H1 (cell line): Measurements from ENCODE around the gene KRTAP12-2. TPM values are rescaled to one million over a fixed set of nuclear protein-coding genes. Genes with fewer than 3 reads are reported as not detected.

Experiments
- CTCF ChIA-PET: fragments of 300-600 bp; sonication (Branson Sonifier 250); formaldehyde crosslinking; loops from one replicate; lab custom pipeline; 2021; ENCODE audit not compliant: partially characterized antibody; lab: Charles Lee
- POLR2A ChIA-PET: fragments of 300-600 bp; sonication (Branson Sonifier 250); formaldehyde crosslinking; loops from one replicate; lab custom pipeline; 2021; ENCODE audit warnings: inconsistent platforms; ENCODE audit not compliant: partially characterized antibody; lab: Charles Lee
- DNase-seq, 2 experiments: peaks; one replicate each; pipeline versions ENCODE4 v3.0.0 to v3.0.0-alpha.2; 2010 to 2022; ENCODE audit warnings: low spot score in 2 of 2, low read depth in 1 of 2, mixed read lengths in 1 of 2
- FAIRE-seq: peaks from 2 replicates; lab custom pipeline; 2011; peaks lifted over from hg19 to GRCh38; lab: Jason Lieb, UNC
- H2AFZ ChIP-seq: 2 replicates; pipeline ENCODE4 v1.8.1; 2012; ENCODE audit warnings: low read length, inconsistent platforms
- H2AK5ac ChIP-seq: 2 replicates; pipeline ENCODE4 v1.6.1; 2013; ENCODE audit warnings: low read depth, low read length
- H2BK120ac ChIP-seq: replicated peaks from 2 replicates; pipeline ENCODE3; 2013; ENCODE audit warnings: low read depth, low read length, inconsistent platforms
- H2BK12ac ChIP-seq: 2 replicates; pipeline ENCODE4 v1.6.1; 2013; ENCODE audit warnings: low read depth, low read length
- H2BK15ac ChIP-seq: 2 replicates; pipeline ENCODE4 v1.6.1; 2013; ENCODE audit warnings: low read length
- H2BK20ac ChIP-seq: 2 replicates; pipeline ENCODE4 v1.6.1; 2013; ENCODE audit warnings: low read length
- H2BK5ac ChIP-seq: 2 replicates; pipeline ENCODE4 v1.6.1; 2013; ENCODE audit warnings: low read depth, low read length
- H3K14ac ChIP-seq: 2 replicates; pipeline ENCODE4 v1.6.1; 2013; ENCODE audit warnings: inconsistent platforms; ENCODE audit not compliant: insufficient read length
- H3K18ac ChIP-seq: 2 replicates; pipeline ENCODE4 v1.6.1; 2013; ENCODE audit warnings: low read length; ENCODE audit errors: extremely low read depth
- H3K23ac ChIP-seq: 2 replicates; pipeline ENCODE4 v1.6.1; 2013; ENCODE audit warnings: inconsistent platforms; ENCODE audit not compliant: insufficient read length
- H3K23me2 ChIP-seq: 2 replicates; pipeline ENCODE4 v1.6.1; 2013; ENCODE audit warnings: low read depth, low read length
- H3K27ac ChIP-seq: 2 replicates; pipeline ENCODE4 v1.6.1; 2011; ENCODE audit warnings: low read depth, low read length, inconsistent platforms
- H3K27me3 ChIP-seq, 4 experiments: replicated peaks in 1 of 4; 1 replicate in 1 of 4; 2 replicates in 3 of 4; pipeline versions ENCODE4 v1.6.1 to v1.8.1; 2011 to 2013; ENCODE audit warnings: low read length in 3 of 4, mild to moderate bottlenecking in 3 of 4, inconsistent platforms in 2 of 4, mixed read lengths in 2 of 4, moderate library complexity in 1 of 4; ENCODE audit not compliant: control insufficient read depth in 3 of 4, insufficient read depth in 3 of 4; ENCODE audit errors: extremely low read depth in 1 of 4
- H3K36me3 ChIP-seq, 4 experiments: 2 replicates each; pipeline versions ENCODE4 v1.6.1 to v1.8.1; 2011 to 2013; ENCODE audit warnings: mild to moderate bottlenecking in 4 of 4, low read length in 3 of 4, moderate library complexity in 2 of 4, control low read depth in 1 of 4, inconsistent platforms in 1 of 4; ENCODE audit not compliant: insufficient read depth in 4 of 4, control insufficient read depth in 2 of 4
- H3K4ac ChIP-seq: replicated peaks from 2 replicates; pipeline ENCODE3; 2013; ENCODE audit warnings: low read length, low read depth, mixed read lengths, inconsistent platforms; ENCODE audit not compliant: insufficient read length
- H3K4me1 ChIP-seq, 4 experiments: replicated peaks in 1 of 4; 1 replicate in 1 of 4; 2 replicates in 3 of 4; pipeline versions ENCODE4 v1.6.1 to v1.8.1; 2011 to 2013; ENCODE audit warnings: low read length in 3 of 4, inconsistent platforms in 2 of 4, mixed read lengths in 1 of 4; ENCODE audit not compliant: insufficient read depth in 4 of 4, control insufficient read depth in 3 of 4
- H3K4me2 ChIP-seq, 2 experiments: 2 replicates each; pipeline versions ENCODE4 v1.6.1 to v1.8.1; 2011 to 2013; ENCODE audit warnings: low read depth in 2 of 2, low read length in 2 of 2, control low read depth in 1 of 2, inconsistent platforms in 1 of 2, mild to moderate bottlenecking in 1 of 2; ENCODE audit not compliant: insufficient read depth in 1 of 2
- H3K4me3 ChIP-seq, 4 experiments: fragments of 200-600, 300-600 bp in 1 of 4; sonication (generic), shearing (Covaris generic), sonication (Bioruptor Twin) in 1 of 4; 2 replicates each; pipeline versions ENCODE4 v1.5.1 to v1.8.1; 2011 to 2016; ENCODE audit warnings: low read length in 4 of 4, low read depth in 3 of 4, control low read depth in 2 of 4, inconsistent platforms in 2 of 4, mild to moderate bottlenecking in 2 of 4, mixed read lengths in 1 of 4, moderate library complexity in 1 of 4; ENCODE audit not compliant: insufficient read depth in 2 of 4; ENCODE audit errors: extremely low read depth in 1 of 4
- H3K56ac ChIP-seq: replicated peaks from 2 replicates; pipeline ENCODE3; 2013; ENCODE audit warnings: low read depth, mild to moderate bottlenecking, mixed read lengths, low read length, inconsistent platforms; ENCODE audit not compliant: insufficient read length
- H3K79me1 ChIP-seq: 2 replicates; pipeline ENCODE4 v1.6.1; 2013; ENCODE audit warnings: low read depth, low read length, control low read depth
- H3K79me2 ChIP-seq, 2 experiments: 2 replicates each; pipeline versions ENCODE4 v1.6.1 to v1.8.1; 2012 to 2013; ENCODE audit warnings: low read length in 2 of 2, mild to moderate bottlenecking in 2 of 2, inconsistent platforms in 1 of 2; ENCODE audit not compliant: insufficient read depth in 2 of 2, control insufficient read depth in 1 of 2
- H3K9ac ChIP-seq, 4 experiments: replicated peaks in 1 of 4; 1 replicate in 1 of 4; 2 replicates in 3 of 4; pipeline versions ENCODE4 v1.6.1 to v1.8.1; 2011 to 2013; ENCODE audit warnings: low read depth in 3 of 4, low read length in 3 of 4, control low read depth in 2 of 4, mild to moderate bottlenecking in 2 of 4, moderate library complexity in 2 of 4, inconsistent platforms in 1 of 4; ENCODE audit errors: extremely low read depth in 1 of 4
- H3K9me3 ChIP-seq, 2 experiments: 2 replicates each; pipeline versions ENCODE4 v1.6.1 to v1.8.1; 2012 to 2013; ENCODE audit warnings: mild to moderate bottlenecking in 2 of 2, moderate library complexity in 2 of 2, control low read depth in 1 of 2, inconsistent platforms in 1 of 2, low read depth in 1 of 2, low read length in 1 of 2, mixed read lengths in 1 of 2; ENCODE audit not compliant: insufficient read depth in 2 of 2
- H4K20me1 ChIP-seq, 2 experiments: replicated peaks in 1 of 2; 2 replicates each; pipeline versions ENCODE3 to v1.8.1; 2011 to 2013; ENCODE audit warnings: inconsistent platforms in 2 of 2, low read length in 2 of 2, mild to moderate bottlenecking in 1 of 2; ENCODE audit not compliant: insufficient read depth in 2 of 2, control insufficient read depth in 1 of 2
- H4K5ac ChIP-seq: 2 replicates; pipeline ENCODE4 v1.6.1; 2013; ENCODE audit warnings: low read length, low read depth, mixed read lengths, inconsistent platforms; ENCODE audit not compliant: insufficient read length
- H4K8ac ChIP-seq: 2 replicates; pipeline ENCODE4 v1.8.0; 2013; ENCODE audit warnings: mild to moderate bottlenecking, moderate library complexity, low read length, inconsistent platforms; ENCODE audit not compliant: insufficient read depth; ENCODE audit errors: extremely low read depth
- H4K91ac ChIP-seq: replicated peaks from 2 replicates; pipeline ENCODE3; 2013; ENCODE audit warnings: low read length, mixed read lengths, inconsistent platforms; ENCODE audit not compliant: insufficient read length
- BCL11A ChIP-seq, 2 experiments: IDR thresholded peaks; one replicate each; pipeline ENCODE4 v1.6.1; 2011; ENCODE audit warnings: low read depth in 2 of 2, low read length in 2 of 2, mild to moderate bottlenecking in 2 of 2
- HDAC2 ChIP-seq, 2 experiments: fragments of 300-600 bp in 1 of 2; sonication (generic) in 1 of 2; IDR thresholded peaks; 2 replicates each; pipeline ENCODE4 v1.6.1; 2011 to 2012; ENCODE audit warnings: low read depth in 2 of 2, low read length in 2 of 2, mild to moderate bottlenecking in 2 of 2, moderate library complexity in 2 of 2, borderline replicate concordance in 1 of 2, inconsistent platforms in 1 of 2
- JUND ChIP-seq: IDR thresholded peaks from 2 replicates; pipeline ENCODE4 v1.6.1; 2011; ENCODE audit warnings: mild to moderate bottlenecking, improper control_type of control experiment, low read length
- POU5F1 ChIP-seq: IDR thresholded peaks from 2 replicates; pipeline ENCODE4 v1.6.1; 2011; ENCODE audit warnings: low read depth, mild to moderate bottlenecking, low read length, moderate library complexity
- RBBP5 ChIP-seq: IDR thresholded peaks from 2 replicates; pipeline ENCODE4 v1.7.1; 2012; ENCODE audit warnings: low read depth, mild to moderate bottlenecking, inconsistent platforms, low read length, moderate library complexity, borderline replicate concordance
- SAP30 ChIP-seq: fragments of 300-600 bp; sonication (generic); IDR thresholded peaks from 2 replicates; pipeline ENCODE4 v1.7.1; 2012; ENCODE audit warnings: low read length, moderate library complexity, mild to moderate bottlenecking, inconsistent platforms; ENCODE audit not compliant: insufficient read depth, insufficient replicate concordance
- WGBS, 2 experiments: shearing (Covaris generic) in 1 of 2; methylation state at CpG; one replicate each; pipeline versions ENCODE4 v1.1.6 to v1.1.7; 2013 to 2015; ENCODE audit warnings: low lambda C conversion rate in 2 of 2, mixed read lengths in 2 of 2, inconsistent platforms in 1 of 2, low coverage in 1 of 2, missing lambda C conversion rate in 1 of 2; ENCODE audit not compliant: insufficient replicate concordance in 2 of 2, insufficient coverage in 1 of 2, insufficient read length in 1 of 2; ENCODE audit errors: extremely low coverage in 1 of 2, missing lambda C conversion rate in 1 of 2; 5-methylcytosine and 5-hydroxymethylcytosine counted together
- polyA plus RNA-seq, 7 experiments: library from polyadenylated mRNA; depleted of rRNA in 3 of 7; stranded (reverse) in 5 of 7; unstranded in 2 of 7; fragments of >200 nt in 5 of 7; fragments of 200-250 nt in 2 of 7; gene quantifications; 1 replicate in 5 of 7; 2 replicates in 1 of 7; 4 replicates in 1 of 7; pipeline versions ENCODE4 v1.2.1 to v1.2.3, GENCODE V29; 2011 to 2013; ENCODE audit warnings: missing spikeins in 2 of 7, mixed read lengths in 2 of 7
- total RNA-seq: library from RNA; stranded (reverse); fragmentation: NEBNext Ultra II Directional; extraction: Animal tissue kit (Norgen Biotek cat#: 25700); gene quantifications from 2 replicates; pipeline ENCODE4 v1.2.1, GENCODE V29; 2021

KRTAP12-2 gene
- total and polyA plus RNA-seq, 2 of the 8 experiments (the other 6 are each of a cell fraction or from before 2014, with no cell fraction given) = 0.50 TPM; not detected in 1

GRCh38 chr21:44681152-44681551 is 14.4 kb upstream of the KRTAP12-2 start:
- Histone ChIP-seq H2AK5ac (no peak overlapping the region), H2BK120ac (no peak overlapping the region), H3K79me1 (no peaks in the 10 kb centered on the region), H4K20me1 (no peaks in the 10 kb centered on the region), H3K79me2 (no peaks in the 10 kb centered on the region), H3K4me2 (no peak overlapping the region), H4K8ac (no peak overlapping the region; the same call in 1 of the 2 replicates), H3K27ac (no peak overlapping the region), H3K4ac (no peak overlapping the region), H3K14ac (no peak overlapping the region), H2AFZ (no peak overlapping the region), H3K4me1 (peaks cover 0 to 1% (median 0%) of the 10 kb centered on the region in 4 experiments; a peak in 2 of 7 replicates), H3K9me3 (no peaks in the 10 kb centered on the region), H2BK20ac (no peak overlapping the region), H2BK15ac (no peak overlapping the region), H3K18ac (no peak overlapping the region), H3K27me3 (no peaks in the 10 kb centered on the region), H2BK5ac (no peak overlapping the region), H3K9ac (no peak overlapping the region), H3K56ac (no peak overlapping the region), H4K5ac (no peak overlapping the region), H3K23me2 (no peaks in the 10 kb centered on the region), H3K4me3 (no peak overlapping the region), H3K23ac (no peak overlapping the region), H2BK12ac (no peak overlapping the region), H3K36me3 (0 out of 8 replicates have a peak, but pooled peaks cover 0 to 2% (median 0%) of the 10 kb centered on the region in 4 experiments), H4K91ac (no peak overlapping the region)
- TF ChIP-seq HDAC2 (IDR thresholded peaks at IDR 0.05; ENCODE audit: borderline replicate concordance in 1 of 2, low read depth in 2 of 2, low read length in 2 of 2) = no peak
- no peak for TF ChIP-seq JUND
- TF ChIP-seq BCL11A (IDR thresholded peaks at IDR 0.05; ENCODE audit: low read depth in 2 of 2, low read length in 2 of 2) = no peak
- no peak for TF ChIP-seq POU5F1
- TF ChIP-seq SAP30 = no peak
- no peak for TF ChIP-seq RBBP5
- ChIA-PET POLR2A (no interaction called here), CTCF (interaction anchor here (1.5 kb wide), 1 partner anchor 10 kb away, joined by 3 read pairs; no protein-coding TSS in a partner anchor)
- WGBS, 2 experiments = 77% methylated on average over 11 of the region's 11 CpGs; no CpG with 5 or more reads in 1 of the 2 experiments
- FAIRE-seq (no peak), DNase-seq (no peak)
